GM12878 (cell line): ENCODE measurements around the gene HIVEP2. TPM values are rescaled to one million over a fixed set of nuclear protein-coding genes. Genes with fewer than 3 reads are reported as not detected.
A peak's percentile ranks its signal among the peaks of the same experiment; 100 is the strongest.

Experiments
- ATF7 ChIP-seq: fragments of 450-650 bp; IDR thresholded peaks from 2 replicates; pipeline ENCODE4 v1.6.1; 2016; ENCODE audit warnings: low read depth, mild to moderate bottlenecking
- CREM ChIP-seq: IDR thresholded peaks from 2 replicates; pipeline ENCODE4 v1.6.1; 2014; ENCODE audit warnings: antibody characterized with exemption, low read depth
- JUNB ChIP-seq: IDR thresholded peaks from 2 replicates; pipeline ENCODE4 v1.6.1; 2016; ENCODE audit warnings: antibody characterized with exemption, mild to moderate bottlenecking
- KAT2A ChIP-seq: conservative IDR thresholded peaks from 2 replicates; pipeline ENCODE4 v1.6.1; 2011; ENCODE audit warnings: low read depth, low read length; ENCODE audit not compliant: control insufficient read depth
- LARP7 ChIP-seq: fragments of 450-650 bp; IDR thresholded peaks from 2 replicates; pipeline ENCODE4 v1.6.1; 2017; ENCODE audit warnings: mild to moderate bottlenecking
- NR2C1 ChIP-seq: fragments of 450-650 bp; IDR thresholded peaks from 2 replicates; pipeline ENCODE4 v1.6.1; 2017; ENCODE audit warnings: antibody characterized with exemption, mild to moderate bottlenecking, moderate library complexity
- NR2C2 ChIP-seq: IDR thresholded peaks from 2 replicates; pipeline ENCODE4 v1.6.1; 2011; ENCODE audit warnings: borderline replicate concordance, low read depth; ENCODE audit not compliant: control insufficient read depth, insufficient read length
- NRF1 ChIP-seq: conservative IDR thresholded peaks from 2 replicates; pipeline ENCODE4 v1.6.1; 2011; ENCODE audit warnings: mild to moderate bottlenecking, low read depth, low read length, improper control_type of control experiment
- POLR2AphosphoS2 ChIP-seq: IDR thresholded peaks from 2 replicates; pipeline ENCODE4 v1.6.1; 2011; ENCODE audit warnings: low read depth, mild to moderate bottlenecking, low read length, improper control_type of control experiment, moderate library complexity
- RUNX3 ChIP-seq: IDR thresholded peaks from 2 replicates; pipeline ENCODE4 v1.6.1; 2012; ENCODE audit warnings: low read length, inconsistent platforms
- SMC3 ChIP-seq: IDR thresholded peaks from 2 replicates; pipeline ENCODE4 v1.6.1; 2011; ENCODE audit warnings: low read length, improper control_type of control experiment, borderline replicate concordance
- SPI1 ChIP-seq: IDR thresholded peaks from 2 replicates; pipeline ENCODE4 v1.6.1; 2011; ENCODE audit warnings: low read depth, mild to moderate bottlenecking, low read length, moderate library complexity, borderline replicate concordance; ENCODE audit not compliant: insufficient read depth
- STAT3 ChIP-seq: IDR thresholded peaks from 2 replicates; pipeline ENCODE4 v1.6.1; 2011; ENCODE audit warnings: low read depth, low read length, improper control_type of control experiment
- TAF1 ChIP-seq: IDR thresholded peaks from 2 replicates; pipeline ENCODE4 v1.6.1; 2011; ENCODE audit warnings: mild to moderate bottlenecking, low read depth, low read length, borderline replicate concordance
- YBX1 ChIP-seq: fragments of 450-650 bp; IDR thresholded peaks from 2 replicates; pipeline ENCODE4 v1.6.1; 2016; ENCODE audit warnings: antibody characterized with exemption
- ZBED1 ChIP-seq: IDR thresholded peaks from 2 replicates; pipeline ENCODE4 v1.6.1; 2016; ENCODE audit warnings: borderline replicate concordance
- polyA plus RNA-seq, 11 experiments: library from polyadenylated mRNA; depleted of rRNA in 4 of 11; unstranded in 6 of 11; stranded (reverse) in 5 of 11; fragments of >200 nt; fragmentation: Nextera tagmentation in 4 of 11; fragmentation: Illumina TruSeq in 1 of 11; extraction: Ambion mirVana in 4 of 11; extraction: Trizol in 1 of 11; gene quantifications; 1 replicate in 1 of 11; 2 replicates in 10 of 11; pipeline versions ENCODE4 v1.2.1 to v1.2.3, GENCODE V29; 2011 to 2016; ENCODE audit warnings: inconsistent platforms in 2 of 11, missing spikeins in 2 of 11, low read depth in 1 of 11
- total RNA-seq, 4 experiments: library from RNA; depleted of rRNA in 3 of 4; stranded (reverse); fragments of >200 nt in 3 of 4; fragmentation: Illumina TruSeq in 1 of 4; extraction: Trizol in 1 of 4; gene quantifications; 2 replicates each; pipeline versions ENCODE4 v1.2.1 to v1.2.3, GENCODE V29; 2013 to 2021
- TF ChIP-seq, protein P1 (sequence below): fragments of 450-650 bp; IDR thresholded peaks from 2 replicates; pipeline ENCODE4 v1.6.1; 2017; ENCODE audit warnings: mild to moderate bottlenecking, moderate library complexity
- TF ChIP-seq, protein P2 (sequence below): IDR thresholded peaks from 2 replicates; pipeline ENCODE4 v1.6.1; 2011; ENCODE audit warnings: mild to moderate bottlenecking, low read depth, low read length, moderate library complexity; ENCODE audit not compliant: insufficient replicate concordance
- TF ChIP-seq, protein P3 (sequence below): fragments of 450-650 bp; IDR thresholded peaks from 2 replicates; pipeline ENCODE4 v1.6.1; 2017; ENCODE audit warnings: borderline replicate concordance
- TF ChIP-seq, protein P4 (sequence below): IDR thresholded peaks from 2 replicates; pipeline ENCODE4 v1.6.1; 2011; ENCODE audit warnings: low read depth, mild to moderate bottlenecking, low read length, moderate library complexity, borderline replicate concordance; ENCODE audit errors: extremely low read depth

The HIVEP2 gene
- total and polyA plus RNA-seq, 10 of the 15 experiments (the other 5 are each of a cell fraction or from before 2014, with no cell fraction given) = 1.2 to 15.7 (median 10.2) TPM

DNA sequence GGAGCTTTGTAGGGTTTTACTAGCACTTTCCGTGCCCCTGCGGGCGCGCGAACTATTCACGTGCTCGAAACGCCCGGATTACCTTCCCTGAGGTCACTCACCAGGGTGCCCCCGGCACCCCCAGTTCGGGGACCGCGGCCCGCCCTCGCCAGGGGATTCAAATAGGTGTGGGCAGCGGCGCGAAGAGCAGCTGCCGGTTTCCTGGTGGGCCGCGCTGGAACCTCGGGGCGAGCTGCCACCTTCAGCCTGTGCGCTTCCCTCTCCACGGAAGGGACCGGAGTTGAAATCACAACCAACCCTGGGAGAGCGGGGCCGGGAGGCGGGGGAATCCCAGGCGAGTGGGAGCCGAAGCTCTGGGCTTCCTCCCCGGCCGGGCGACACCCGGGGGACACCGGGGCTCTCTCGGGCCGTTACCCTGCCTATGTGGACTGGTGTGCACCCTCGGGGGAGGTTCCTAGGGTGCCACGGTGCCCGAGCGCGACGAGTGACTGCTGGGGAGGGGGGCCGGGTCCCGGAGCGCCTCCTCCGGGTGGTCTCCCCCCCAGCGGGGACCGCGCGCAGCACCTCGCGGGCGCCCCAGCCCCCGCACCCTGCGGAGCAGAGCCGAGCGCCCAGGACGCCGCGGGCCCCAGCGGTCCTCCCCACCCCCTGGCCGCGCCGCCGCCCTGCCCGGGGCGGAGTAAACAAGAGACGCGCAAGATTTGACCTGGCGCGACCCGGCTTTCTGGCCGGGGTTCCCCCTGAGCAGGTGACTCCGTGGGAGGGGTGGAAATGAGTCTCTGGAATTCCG lies 2.1 kb upstream of the HIVEP2 start (continued):
- TF ChIP-seq, protein P1, sequence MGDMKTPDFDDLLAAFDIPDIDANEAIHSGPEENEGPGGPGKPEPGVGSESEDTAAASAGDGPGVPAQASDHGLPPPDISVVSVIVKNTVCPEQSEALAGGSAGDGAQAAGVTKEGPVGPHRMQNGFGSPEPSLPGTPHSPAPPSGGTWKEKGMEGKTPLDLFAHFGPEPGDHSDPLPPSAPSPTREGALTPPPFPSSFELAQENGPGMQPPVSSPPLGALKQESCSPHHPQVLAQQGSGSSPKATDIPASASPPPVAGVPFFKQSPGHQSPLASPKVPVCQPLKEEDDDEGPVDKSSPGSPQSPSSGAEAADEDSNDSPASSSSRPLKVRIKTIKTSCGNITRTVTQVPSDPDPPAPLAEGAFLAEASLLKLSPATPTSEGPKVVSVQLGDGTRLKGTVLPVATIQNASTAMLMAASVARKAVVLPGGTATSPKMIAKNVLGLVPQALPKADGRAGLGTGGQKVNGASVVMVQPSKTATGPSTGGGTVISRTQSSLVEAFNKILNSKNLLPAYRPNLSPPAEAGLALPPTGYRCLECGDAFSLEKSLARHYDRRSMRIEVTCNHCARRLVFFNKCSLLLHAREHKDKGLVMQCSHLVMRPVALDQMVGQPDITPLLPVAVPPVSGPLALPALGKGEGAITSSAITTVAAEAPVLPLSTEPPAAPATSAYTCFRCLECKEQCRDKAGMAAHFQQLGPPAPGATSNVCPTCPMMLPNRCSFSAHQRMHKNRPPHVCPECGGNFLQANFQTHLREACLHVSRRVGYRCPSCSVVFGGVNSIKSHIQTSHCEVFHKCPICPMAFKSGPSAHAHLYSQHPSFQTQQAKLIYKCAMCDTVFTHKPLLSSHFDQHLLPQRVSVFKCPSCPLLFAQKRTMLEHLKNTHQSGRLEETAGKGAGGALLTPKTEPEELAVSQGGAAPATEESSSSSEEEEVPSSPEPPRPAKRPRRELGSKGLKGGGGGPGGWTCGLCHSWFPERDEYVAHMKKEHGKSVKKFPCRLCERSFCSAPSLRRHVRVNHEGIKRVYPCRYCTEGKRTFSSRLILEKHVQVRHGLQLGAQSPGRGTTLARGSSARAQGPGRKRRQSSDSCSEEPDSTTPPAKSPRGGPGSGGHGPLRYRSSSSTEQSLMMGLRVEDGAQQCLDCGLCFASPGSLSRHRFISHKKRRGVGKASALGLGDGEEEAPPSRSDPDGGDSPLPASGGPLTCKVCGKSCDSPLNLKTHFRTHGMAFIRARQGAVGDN = peak; percentile 60; the same call in 1 of the 2 replicates
- TF ChIP-seq NR2C2 (no peak), RUNX3 (peak; percentile 40; the same call in 1 of the 2 replicates), CREM (peak; percentile 57; the same call in 1 of the 2 replicates), POLR2AphosphoS2 (peak; percentile 52), LARP7 (peak; percentile 86; the same call in 1 of the 2 replicates), NR2C1 (peak; percentile 55), YBX1 (no peak), ATF7 (peak; percentile 0; the same call in 1 of the 2 replicates), STAT3 (no peak), SMC3 (no peak; the same call in 1 of the 2 replicates), ZBED1 (peak; percentile 79; the same call in 1 of the 2 replicates), TAF1 (peak; percentile 44), JUNB (peak; percentile 60), SPI1 (peak; percentile 7; the same call in 1 of the 2 replicates), NRF1 (no peak), KAT2A (no peak)
- TF ChIP-seq, protein P2, sequence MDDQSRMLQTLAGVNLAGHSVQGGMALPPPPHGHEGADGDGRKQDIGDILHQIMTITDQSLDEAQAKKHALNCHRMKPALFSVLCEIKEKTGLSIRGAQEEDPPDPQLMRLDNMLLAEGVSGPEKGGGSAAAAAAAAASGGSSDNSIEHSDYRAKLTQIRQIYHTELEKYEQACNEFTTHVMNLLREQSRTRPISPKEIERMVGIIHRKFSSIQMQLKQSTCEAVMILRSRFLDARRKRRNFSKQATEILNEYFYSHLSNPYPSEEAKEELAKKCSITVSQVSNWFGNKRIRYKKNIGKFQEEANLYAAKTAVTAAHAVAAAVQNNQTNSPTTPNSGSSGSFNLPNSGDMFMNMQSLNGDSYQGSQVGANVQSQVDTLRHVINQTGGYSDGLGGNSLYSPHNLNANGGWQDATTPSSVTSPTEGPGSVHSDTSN = no peak
- TF ChIP-seq, protein P3, sequence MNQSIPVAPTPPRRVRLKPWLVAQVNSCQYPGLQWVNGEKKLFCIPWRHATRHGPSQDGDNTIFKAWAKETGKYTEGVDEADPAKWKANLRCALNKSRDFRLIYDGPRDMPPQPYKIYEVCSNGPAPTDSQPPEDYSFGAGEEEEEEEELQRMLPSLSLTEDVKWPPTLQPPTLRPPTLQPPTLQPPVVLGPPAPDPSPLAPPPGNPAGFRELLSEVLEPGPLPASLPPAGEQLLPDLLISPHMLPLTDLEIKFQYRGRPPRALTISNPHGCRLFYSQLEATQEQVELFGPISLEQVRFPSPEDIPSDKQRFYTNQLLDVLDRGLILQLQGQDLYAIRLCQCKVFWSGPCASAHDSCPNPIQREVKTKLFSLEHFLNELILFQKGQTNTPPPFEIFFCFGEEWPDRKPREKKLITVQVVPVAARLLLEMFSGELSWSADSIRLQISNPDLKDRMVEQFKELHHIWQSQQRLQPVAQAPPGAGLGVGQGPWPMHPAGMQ = no peak
- TF ChIP-seq, protein P4, sequence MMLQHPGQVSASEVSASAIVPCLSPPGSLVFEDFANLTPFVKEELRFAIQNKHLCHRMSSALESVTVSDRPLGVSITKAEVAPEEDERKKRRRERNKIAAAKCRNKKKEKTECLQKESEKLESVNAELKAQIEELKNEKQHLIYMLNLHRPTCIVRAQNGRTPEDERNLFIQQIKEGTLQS = no peak
